Fibroblast of lung (primary cell): ENCODE measurements around the gene TBC1D25.

ENCODE experiments used
- EZH2 ChIP-seq: IDR thresholded peaks from 2 replicates; pipeline ENCODE4 v1.5.1; 2012; ENCODE audit warnings: low read length, control low read depth, mild to moderate bottlenecking; ENCODE audit errors: missing control alignments
- TF ChIP-seq, protein P1 (sequence below), 2 donors: IDR thresholded peaks in 1 of 2; conservative IDR thresholded peaks in 1 of 2; 1 replicate in 1 of 2; 2 replicates in 1 of 2; pipeline ENCODE4 v1.5.1; 2011 to 2012; ENCODE audit warnings: low read length in 2 of 2, control low read depth in 1 of 2, inconsistent platforms in 1 of 2, low read depth in 1 of 2, mild to moderate bottlenecking in 1 of 2

DNA sequence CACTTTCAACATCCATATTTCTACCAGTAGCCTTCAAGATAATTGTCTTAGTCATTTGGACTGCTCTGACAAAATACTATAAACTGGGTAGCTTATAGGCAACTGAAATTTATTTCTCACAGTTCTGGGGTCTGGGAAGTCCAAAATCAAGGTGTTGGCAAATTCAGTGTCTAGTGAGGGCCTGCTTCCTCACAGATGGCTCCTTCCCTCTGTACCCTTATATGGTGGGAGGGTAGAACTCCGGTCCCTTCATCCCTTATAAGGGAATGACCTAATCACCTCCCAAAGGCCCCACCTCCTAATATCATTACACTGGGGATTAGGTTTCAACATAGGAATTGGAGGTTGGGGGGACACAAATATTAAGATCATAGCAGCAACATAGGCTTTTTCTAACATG is 7.4 kb upstream of the TBC1D25 start:
- TF ChIP-seq, protein P1, sequence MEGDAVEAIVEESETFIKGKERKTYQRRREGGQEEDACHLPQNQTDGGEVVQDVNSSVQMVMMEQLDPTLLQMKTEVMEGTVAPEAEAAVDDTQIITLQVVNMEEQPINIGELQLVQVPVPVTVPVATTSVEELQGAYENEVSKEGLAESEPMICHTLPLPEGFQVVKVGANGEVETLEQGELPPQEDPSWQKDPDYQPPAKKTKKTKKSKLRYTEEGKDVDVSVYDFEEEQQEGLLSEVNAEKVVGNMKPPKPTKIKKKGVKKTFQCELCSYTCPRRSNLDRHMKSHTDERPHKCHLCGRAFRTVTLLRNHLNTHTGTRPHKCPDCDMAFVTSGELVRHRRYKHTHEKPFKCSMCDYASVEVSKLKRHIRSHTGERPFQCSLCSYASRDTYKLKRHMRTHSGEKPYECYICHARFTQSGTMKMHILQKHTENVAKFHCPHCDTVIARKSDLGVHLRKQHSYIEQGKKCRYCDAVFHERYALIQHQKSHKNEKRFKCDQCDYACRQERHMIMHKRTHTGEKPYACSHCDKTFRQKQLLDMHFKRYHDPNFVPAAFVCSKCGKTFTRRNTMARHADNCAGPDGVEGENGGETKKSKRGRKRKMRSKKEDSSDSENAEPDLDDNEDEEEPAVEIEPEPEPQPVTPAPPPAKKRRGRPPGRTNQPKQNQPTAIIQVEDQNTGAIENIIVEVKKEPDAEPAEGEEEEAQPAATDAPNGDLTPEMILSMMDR (conservative IDR thresholded peaks at IDR 0.05 in 1 of 2, IDR thresholded peaks at IDR 0.05 in 1 of 2; ENCODE audit: low read depth in 1 of 2, low read length in 2 of 2) = no peak
- no peak for TF ChIP-seq EZH2
